Stimulated activated CD8-positive, alpha-beta memory T cell treated with anti-CD3 and anti-CD28 coated beads, Interleukin-15, amount 100 ng/mL, for 1 hour (primary cell): ENCODE data around the gene MC5R.

ENCODE experiments used
- DNase-seq: peaks from one replicate; pipeline ENCODE4 v3.0.0-alpha.2; 2020; ENCODE audit warnings: low read depth

The MC5R gene

DNA sequence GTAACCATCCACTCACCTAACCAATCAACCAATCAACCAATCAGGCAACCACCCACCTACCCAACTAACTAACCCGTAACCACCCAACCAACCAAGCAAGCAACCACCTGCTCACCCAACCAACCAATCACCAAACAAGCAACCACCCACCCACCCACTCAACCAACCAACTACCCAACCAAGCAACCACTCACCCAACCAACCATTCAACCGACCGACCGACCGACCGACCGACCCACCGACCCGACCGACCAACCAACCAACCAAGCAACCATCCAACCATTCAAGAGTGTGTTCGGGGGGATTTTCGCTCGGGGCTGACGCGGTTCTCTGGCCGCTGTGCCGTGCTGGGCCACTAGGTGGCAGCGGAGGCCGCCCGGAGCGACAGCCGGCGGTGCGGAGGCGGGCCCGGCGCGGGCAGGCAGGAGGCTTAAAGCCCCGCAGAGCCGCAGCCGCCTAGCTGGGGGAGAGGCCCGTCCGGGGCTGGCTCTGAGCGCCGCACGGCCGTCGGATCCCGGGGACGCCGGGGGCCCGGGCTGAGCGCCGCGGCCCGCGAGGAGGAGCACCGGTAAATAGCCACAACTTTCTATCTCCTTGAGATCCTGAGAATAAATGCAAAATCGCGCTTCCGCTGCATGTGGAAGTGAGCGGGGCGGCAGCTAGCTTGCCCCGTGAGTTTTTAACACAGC, at the start of gene MC5R:
MC5R (plus strand) TSS at position 443 of the 689 bp plus-strand sequence. CDS start 1,617 bp downstream, outside the sequence.
- peak; percentile 46 for DNase-seq

DNA sequence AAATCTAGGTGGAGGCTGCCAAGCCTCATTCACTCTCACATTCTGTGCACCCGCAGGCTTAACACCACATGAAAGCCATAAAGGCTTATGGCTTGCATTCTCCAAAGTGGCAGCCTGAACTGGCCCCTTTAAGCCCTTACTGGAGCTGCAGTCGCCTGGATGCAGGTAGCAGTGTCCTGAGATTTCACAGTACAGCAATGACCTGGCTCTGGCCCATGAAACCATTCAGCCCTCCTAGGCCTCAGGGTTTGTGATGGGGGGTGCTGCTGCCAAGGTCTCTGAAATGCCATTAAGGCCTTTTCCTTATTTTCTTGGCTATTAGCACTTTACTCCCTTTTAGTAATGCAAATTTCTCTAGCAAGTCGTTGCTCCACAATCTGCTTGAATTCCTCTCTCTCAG, 48.9 kb upstream of the MC5R start:
- no peak for DNase-seq

- no peak for DNase-seq
Measured at GRCh38 chr18:13791181-13791580, 32.8 kb upstream of the MC5R start.

GRCh38 chr18:13793819-13794218, 30.1 kb upstream of the MC5R start:
- DNase-seq: no peak

DNA sequence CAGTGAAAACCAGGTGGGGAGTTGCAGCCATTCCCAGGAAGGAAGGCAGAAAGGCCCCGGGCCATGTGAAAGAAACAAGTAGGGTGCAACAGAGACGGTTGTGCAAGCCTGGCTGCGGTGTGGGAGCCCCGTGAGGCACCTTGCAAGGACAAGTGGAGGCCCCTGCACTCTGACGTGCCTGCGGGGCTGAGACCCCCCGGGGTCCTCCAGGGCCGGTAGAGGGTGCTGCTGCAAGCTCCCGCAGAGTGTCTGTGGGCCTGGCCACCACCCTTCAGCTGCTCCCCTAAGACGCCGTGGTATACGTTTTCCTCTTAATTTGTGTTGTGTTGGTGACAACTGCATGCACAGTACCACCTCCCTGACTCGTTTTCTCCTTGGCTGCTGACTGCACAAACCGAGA, 27.4 kb upstream of the MC5R start:
- no peak for DNase-seq

- no peak for DNase-seq
Measured at GRCh38 chr18:13797157-13797611, 26.8 kb upstream of the MC5R start.

DNA sequence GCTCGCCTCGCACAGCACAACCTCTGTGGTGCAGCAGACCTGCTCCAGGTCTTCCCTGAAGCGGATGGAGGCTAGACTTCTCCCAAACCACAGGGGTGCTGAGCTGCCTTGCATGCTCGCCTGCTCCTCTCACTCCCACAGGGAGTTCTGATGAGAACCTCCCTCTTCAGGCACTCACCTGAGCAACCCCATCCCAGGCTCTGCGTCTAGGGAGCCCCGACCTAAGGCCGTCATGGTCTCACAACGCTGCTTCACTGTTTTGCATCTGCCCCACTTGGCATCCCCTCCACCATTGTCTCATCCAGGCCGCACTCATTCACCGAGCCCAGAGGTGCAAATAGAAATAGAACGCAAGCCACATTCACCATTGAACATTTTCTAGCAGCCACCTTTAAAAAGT, 24.6 kb upstream of the MC5R start:
- DNase-seq: no peak

GRCh38 chr18:13800505-13801259, 23.3 kb upstream of the MC5R start:
- no peak for DNase-seq

DNA sequence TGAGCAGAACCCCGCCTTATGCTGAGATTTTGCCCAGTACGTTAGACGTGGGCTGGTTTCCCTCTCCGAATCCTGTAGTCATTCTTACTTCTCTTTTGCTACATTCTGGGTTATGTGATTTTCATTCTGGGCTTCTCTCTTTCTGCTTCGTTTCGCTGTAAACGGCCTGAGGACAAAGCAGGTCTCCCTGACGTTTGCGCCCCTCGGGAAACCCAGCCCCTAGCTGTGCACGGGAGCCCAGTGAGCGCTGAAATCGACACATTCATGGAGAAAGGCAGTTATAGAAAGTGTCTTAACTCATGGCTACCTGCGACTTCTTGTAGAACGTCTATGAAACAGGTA, 22.7 kb upstream of the MC5R start:
- DNase-seq: no peak

DNA sequence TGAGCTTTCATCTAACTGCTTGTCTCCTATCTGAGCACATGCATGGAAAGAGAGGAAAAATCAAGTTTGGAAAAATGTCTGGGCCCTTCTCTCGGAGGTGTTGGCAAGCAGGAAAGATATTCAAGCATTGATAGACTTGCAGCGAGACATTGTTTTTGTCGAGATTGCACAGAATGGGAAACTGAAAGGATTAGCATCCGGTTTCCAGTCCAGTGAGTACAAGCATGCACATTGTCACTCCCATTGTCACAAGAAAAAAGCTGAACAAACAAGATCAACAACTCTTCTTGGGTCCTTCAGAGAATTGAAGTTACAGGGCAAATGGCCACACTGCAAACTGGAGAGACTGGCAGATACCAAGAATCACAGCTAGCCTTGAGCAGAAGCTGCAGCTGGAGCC, 19.6 kb upstream of the MC5R start:
- no peak for DNase-seq

- no peak for DNase-seq
Measured at GRCh38 chr18:13808294-13809042, 15.5 kb upstream of the MC5R start.

DNA sequence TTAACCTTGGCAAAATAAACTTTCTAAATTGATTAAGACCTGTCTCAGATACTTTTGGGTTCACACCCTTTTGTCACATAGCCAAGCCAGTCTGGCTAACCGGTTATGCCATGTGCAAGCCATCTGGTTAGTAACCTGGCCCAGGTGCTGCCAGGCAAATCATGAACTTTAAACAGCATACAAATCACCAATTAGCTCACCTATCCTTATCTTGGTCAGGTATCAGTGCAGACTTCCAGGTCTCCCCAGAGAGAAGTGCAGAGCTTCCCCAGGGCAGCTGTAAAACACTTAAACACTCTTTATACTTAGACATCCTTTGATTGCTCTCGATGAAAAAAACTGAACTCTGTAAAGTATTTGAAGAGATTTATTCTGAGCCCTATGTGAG, 14.9 kb upstream of the MC5R start:
- DNase-seq: no peak

GRCh38 chr18:13809531-13810255, 14.3 kb upstream of the MC5R start:
- no peak for DNase-seq

DNA sequence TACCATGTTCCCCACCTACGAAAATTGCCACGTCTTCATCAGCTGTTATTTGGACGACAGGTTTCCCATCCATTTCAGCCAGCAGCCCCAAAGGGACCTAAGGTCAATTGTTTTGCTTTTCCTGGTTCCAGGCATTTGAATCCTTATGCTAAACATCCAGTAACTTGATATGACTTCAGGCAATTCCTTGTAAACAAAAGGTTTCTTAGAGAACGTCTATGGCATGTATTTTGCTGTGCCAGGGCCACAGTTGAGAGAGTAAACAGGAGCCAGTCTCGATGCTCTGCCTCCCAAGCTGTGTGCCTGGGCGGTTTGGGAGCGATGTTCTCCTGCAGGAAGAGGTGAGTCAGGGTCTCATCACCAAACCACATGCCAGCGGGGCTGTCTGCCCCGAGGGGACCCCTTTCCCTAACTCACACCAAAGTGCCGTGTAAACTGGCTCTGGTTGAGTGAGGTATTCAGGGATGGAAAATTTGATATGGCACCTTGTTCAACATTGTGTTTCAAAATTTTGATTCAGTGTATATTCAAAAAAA, 12.9 kb upstream of the MC5R start:
- DNase-seq: no peak

GRCh38 chr18:13811993-13812392, 12.0 kb upstream of the MC5R start:
- no peak for DNase-seq

DNA sequence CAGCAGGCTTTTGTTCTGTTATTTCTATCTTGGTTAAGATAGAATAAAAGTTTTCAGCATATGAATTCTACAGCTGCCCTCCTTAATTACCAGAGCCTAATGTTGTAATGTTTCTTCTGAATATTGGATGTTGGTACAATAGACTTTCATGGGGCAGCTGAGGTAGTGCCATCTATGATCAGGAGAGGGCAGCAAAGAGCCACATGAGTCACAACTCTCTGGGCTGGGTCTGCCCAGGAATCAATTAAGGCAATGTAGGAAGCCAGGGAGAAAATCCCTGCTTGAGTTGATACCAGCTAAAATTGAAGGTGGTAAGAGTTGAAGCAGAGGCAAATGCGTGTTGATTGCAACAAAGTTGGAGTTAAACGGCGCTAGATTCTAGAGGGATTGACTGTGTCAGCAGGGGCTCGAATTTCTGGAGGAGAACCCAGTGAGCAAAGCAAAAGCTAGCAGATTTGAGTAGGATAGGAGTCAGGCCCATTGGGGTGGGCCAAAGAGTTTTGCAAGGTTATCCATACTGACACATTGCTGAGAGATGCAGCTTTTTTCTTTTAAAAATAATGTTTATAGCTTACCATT, 10.6 kb upstream of the MC5R start:
- peak; percentile 34 for DNase-seq

- DNase-seq: no peak
Measured at GRCh38 chr18:13826209-13826608, 2.3 kb downstream of the MC5R start.

- DNase-seq: no peak
Measured at GRCh38 chr18:13831864-13832508, 8.0 kb downstream of the MC5R start.

- DNase-seq: no peak
Measured at GRCh38 chr18:13834496-13835015, 10.6 kb downstream of the MC5R start.

DNA sequence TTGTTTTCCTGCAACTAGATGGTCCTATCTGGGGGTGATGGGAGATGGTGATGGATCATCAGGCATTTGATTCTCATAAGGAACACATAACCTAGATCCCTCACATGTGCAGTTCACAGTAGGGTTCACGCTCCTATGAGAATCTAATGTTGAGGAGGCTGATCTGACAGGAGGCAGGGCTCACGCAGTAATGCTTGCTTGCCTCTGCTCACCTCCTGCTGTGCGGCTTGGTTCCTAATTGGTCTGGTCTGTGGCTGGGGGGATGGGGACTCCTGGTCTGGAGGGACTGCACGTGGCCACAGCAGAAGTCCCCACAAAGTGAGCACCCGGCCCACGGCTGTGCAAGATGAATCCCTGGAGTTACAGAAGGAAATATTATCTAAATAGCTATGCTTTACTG, 11.3 kb downstream of the MC5R start:
- no peak for DNase-seq

DNA sequence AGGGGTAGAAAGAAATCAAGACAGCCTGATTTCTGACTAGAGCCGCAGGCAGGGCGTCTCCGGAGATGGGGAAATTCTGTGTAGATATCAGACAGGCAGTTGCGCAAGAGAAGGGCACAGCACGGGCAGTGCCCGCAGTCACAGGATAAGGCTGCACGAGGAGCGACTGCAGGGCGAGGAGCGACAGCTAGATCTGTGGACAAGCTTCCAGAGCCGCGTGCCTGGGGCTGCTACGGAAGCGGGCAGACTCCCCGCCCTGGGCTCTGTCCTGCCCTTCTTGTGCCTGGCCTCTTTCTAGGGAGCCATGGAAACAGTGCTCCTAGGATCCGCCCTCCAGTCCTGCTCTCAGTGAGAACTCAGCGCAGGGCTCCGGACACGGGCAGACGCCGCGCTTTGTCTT, 12.6 kb downstream of the MC5R start:
- no peak for DNase-seq
